AG04450 (cell line): ENCODE results near the gene AMIGO2. TPM values are rescaled to one million over a fixed set of nuclear protein-coding genes. Genes with fewer than 3 reads are reported as not detected.
"Not testable (repeated sequence)": the region's sequence is repeated elsewhere in the genome, so short reads cannot be mapped to it uniquely, and the experiment has no call there.

Experiments used
- CTCF ChIA-PET: fragments of 300-600, 350-600 bp; formaldehyde crosslinking; extraction: SDS; loops from one replicate; lab custom pipeline; 2022; ENCODE audit warnings: antibody characterized with exemption, inconsistent platforms; lab: Charles Lee
- POLR2A ChIA-PET: fragments of 350-600 bp; formaldehyde crosslinking; extraction: SDS; loops from one replicate; lab custom pipeline; 2021; ENCODE audit warnings: antibody characterized with exemption, inconsistent platforms; lab: Yijun Ruan, JAX
- DNase-seq: peaks from one replicate; pipeline ENCODE4 v3.0.0-alpha.2; 2011; ENCODE audit warnings: low read depth, low spot score
- H3K27ac ChIP-seq: one replicate; pipeline ENCODE4 v1.5.1; 2012; ENCODE audit warnings: low read depth, low read length, control low read depth
- H3K27me3 ChIP-seq: one replicate; pipeline ENCODE4 v1.6.0; 2012; ENCODE audit warnings: low read length; ENCODE audit not compliant: control insufficient read depth, insufficient read depth
- H3K4me3 ChIP-seq: 2 replicates; pipeline ENCODE4 v1.5.1; 2011; ENCODE audit warnings: mild to moderate bottlenecking, low read depth, low read length, control low read depth
- H3K9me3 ChIP-seq: 2 replicates; pipeline ENCODE4 v1.5.1; 2012; ENCODE audit warnings: low read length; ENCODE audit not compliant: control insufficient read depth, insufficient read depth
- CTCF ChIP-seq: IDR thresholded peaks from 2 replicates; pipeline ENCODE4 v1.5.1; 2011; ENCODE audit warnings: low read depth, low read length, control low read depth, inconsistent platforms
- polyA plus RNA-seq: library from polyadenylated mRNA; depleted of rRNA; stranded (reverse); fragments of >200 nt; gene quantifications from 2 replicates; pipeline ENCODE4 v1.2.3, GENCODE V29; 2011

AMIGO2 gene
- polyA plus RNA-seq, 1 experiment = 18.7 TPM

- TF ChIP-seq CTCF = no peak
- CTCF ChIA-PET = interaction anchor here (2.2 kb wide), 1 partner anchor 22 kb away, joined by 8 read pairs; no protein-coding TSS in a partner anchor
- Histone ChIP-seq H3K27me3 (no peaks in the 10 kb centered on the region), H3K9me3 (peaks cover 15% of the 10 kb centered on the region), H3K4me3 (no peak overlapping the region), H3K27ac (no peak overlapping the region)
- DNase-seq = no peak
- POLR2A ChIA-PET = interaction anchor here (0.5 kb wide), 1 partner anchor 693 kb away, joined by 3 read pairs; no protein-coding TSS in a partner anchor
These were observed 25.1 kb downstream of the AMIGO2 start for GRCh38 chr12:47054659-47055058.

- H3K9me3 ChIP-seq = peaks cover 15% of the 10 kb centered on the region
- no peak overlapping the region for H3K27ac ChIP-seq
- no peak for DNase-seq
- no peak overlapping the region for H3K4me3 ChIP-seq
- TF ChIP-seq CTCF = no peak
- ChIA-PET POLR2A (no interaction called here), CTCF (interaction anchor here (2.2 kb wide), 1 partner anchor 21 kb away, joined by 8 read pairs; no protein-coding TSS in a partner anchor)
- no peaks in the 10 kb centered on the region for H3K27me3 ChIP-seq
These were observed 25.8 kb downstream of the AMIGO2 start for GRCh38 chr12:47053961-47054360.

GRCh38 chr12:47052274-47052673, 27.5 kb downstream of the AMIGO2 start:
- no peak for DNase-seq
- Histone ChIP-seq H3K27ac (no peak overlapping the region), H3K27me3 (no peaks in the 10 kb centered on the region), H3K4me3 (no peak overlapping the region), H3K9me3 (peaks cover 15% of the 10 kb centered on the region)
- TF ChIP-seq CTCF = no peak
- ChIA-PET POLR2A (no interaction called here), CTCF (interaction anchor here (1.5 kb wide), 1 partner anchor 18 kb away, joined by 3 read pairs; no protein-coding TSS in a partner anchor)

GRCh38 chr12:47051291-47051690, 28.5 kb downstream of the AMIGO2 start:
- H3K9me3 ChIP-seq, H3K27me3 ChIP-seq, H3K4me3 ChIP-seq, CTCF ChIA-PET, H3K27ac ChIP-seq, DNase-seq, POLR2A ChIA-PET: not testable (repeated sequence)

- Histone ChIP-seq H3K4me3 (no peak overlapping the region), H3K27ac (no peak overlapping the region), H3K9me3 (peaks cover 8% of the 10 kb centered on the region), H3K27me3 (no peaks in the 10 kb centered on the region)
- no peak for DNase-seq
- TF ChIP-seq CTCF = no peak
- ChIA-PET POLR2A (no interaction called here), CTCF (interaction anchor here (1.0 kb wide), 1 partner anchor 16 kb away, joined by 3 read pairs; no protein-coding TSS in a partner anchor)
These were observed 31.2 kb downstream of the AMIGO2 start for GRCh38 chr12:47048541-47048940.
